Breast epithelium (tissue), 3 donors: ENCODE data around the gene ITGA6.

Source experiments
- CTCF ChIP-seq, 3 donors: fragments of 450-650 bp; IDR thresholded peaks; one replicate each; pipeline ENCODE4 v1.5.1; 2016 to 2017; ENCODE audit warnings: antibody characterized with exemption in 3 of 3, mild to moderate bottlenecking in 3 of 3, moderate library complexity in 3 of 3
- POLR2AphosphoS5 ChIP-seq, 3 donors: sonication (generic); formaldehyde crosslinking; IDR thresholded peaks; one replicate each; pipeline ENCODE4 v1.6.1; 2017; ENCODE audit warnings: antibody characterized with exemption in 3 of 3

DNA sequence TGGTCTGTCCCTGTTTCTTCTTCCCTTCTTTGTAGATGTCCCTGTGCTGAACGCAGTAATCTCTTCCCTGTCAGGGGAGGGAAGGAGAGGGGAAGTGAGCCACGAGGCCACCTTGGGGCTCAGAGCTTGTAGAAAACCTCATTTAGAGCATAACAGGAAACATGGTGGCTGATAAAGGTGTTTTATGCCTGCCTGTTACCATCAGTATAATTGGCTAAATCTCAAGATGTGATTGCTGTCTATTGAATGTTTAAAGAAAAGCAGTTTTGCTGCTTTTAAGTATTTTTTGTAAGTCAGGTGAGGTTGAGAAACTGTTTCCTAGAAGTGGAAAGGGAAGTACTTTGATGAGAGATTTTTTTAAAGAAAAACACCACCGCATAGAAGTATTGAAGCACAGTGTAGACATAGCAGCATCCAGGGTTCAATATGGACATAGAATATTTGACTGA lies 68.8 kb downstream of the ITGA6 start:
- no peak for TF ChIP-seq POLR2AphosphoS5 (IDR thresholded peaks at IDR 0.05)
- no peak for TF ChIP-seq CTCF (IDR thresholded peaks at IDR 0.05)
